Keratinocyte (primary cell): ENCODE results near the gene MUC6. TPM values are rescaled to one million over a fixed set of nuclear protein-coding genes. Genes with fewer than 3 reads are reported as not detected.

Source experiments
- DNase-seq: peaks from one replicate; pipeline ENCODE4 v3.0.0-alpha.2; 2011; ENCODE audit warnings: low read depth, missing footprints, low spot score
- FAIRE-seq: peaks from 2 replicates; lab custom pipeline; 2011; peaks lifted over from hg19 to GRCh38; lab: Jason Lieb, UNC
- H2AFZ ChIP-seq: 2 replicates; pipeline ENCODE4 v1.6.0; 2012; ENCODE audit warnings: low read length, control low read depth, inconsistent platforms; ENCODE audit not compliant: control insufficient read depth
- H3K27ac ChIP-seq: 2 replicates; pipeline ENCODE4 v1.5.1; 2011; ENCODE audit warnings: low read length; ENCODE audit not compliant: control insufficient read depth, insufficient read depth
- H3K27me3 ChIP-seq: 3 replicates; pipeline ENCODE4 v1.6.0; 2011; ENCODE audit warnings: low read length; ENCODE audit not compliant: control insufficient read depth, insufficient read depth; ENCODE audit errors: extremely low read depth
- H3K36me3 ChIP-seq, 2 experiments: 2 replicates in 1 of 2; 3 replicates in 1 of 2; pipeline ENCODE4 v1.5.1; 2011; ENCODE audit warnings: low read length in 2 of 2, mild to moderate bottlenecking in 1 of 2; ENCODE audit not compliant: control insufficient read depth in 2 of 2, insufficient read depth in 2 of 2; ENCODE audit errors: extremely low read depth in 1 of 2
- H3K4me1 ChIP-seq: 3 replicates; pipeline ENCODE4 v1.5.1; 2011; ENCODE audit warnings: low read length; ENCODE audit not compliant: control insufficient read depth, insufficient read depth; ENCODE audit errors: extremely low read depth
- H3K4me2 ChIP-seq: 3 replicates; pipeline ENCODE4 v1.6.0; 2011; ENCODE audit warnings: low read depth, low read length; ENCODE audit not compliant: control insufficient read depth, insufficient read depth; ENCODE audit errors: extremely low read depth
- H3K4me3 ChIP-seq, 3 experiments: fragments of 200-600 bp in 1 of 3; sonication (generic) in 1 of 3; 2 replicates in 2 of 3; 3 replicates in 1 of 3; pipeline ENCODE4 v1.5.1; 2011 to 2016; ENCODE audit warnings: low read length in 3 of 3, mild to moderate bottlenecking in 3 of 3, control low read depth in 2 of 3, inconsistent platforms in 1 of 3, low read depth in 1 of 3, mixed read lengths in 1 of 3, mixed run types in 1 of 3, moderate library complexity in 1 of 3; ENCODE audit not compliant: control insufficient read depth in 2 of 3, insufficient read depth in 2 of 3; ENCODE audit errors: extremely low read depth in 1 of 3
- H3K79me2 ChIP-seq: 2 replicates; pipeline ENCODE4 v1.6.0; 2012; ENCODE audit warnings: low read length; ENCODE audit not compliant: control insufficient read depth, insufficient read depth
- H3K9ac ChIP-seq: 3 replicates; pipeline ENCODE4 v1.6.0; 2011; ENCODE audit warnings: low read length; ENCODE audit not compliant: control insufficient read depth, insufficient read depth; ENCODE audit errors: extremely low read depth
- H3K9me1 ChIP-seq: 3 replicates; pipeline ENCODE4 v1.6.0; 2011; ENCODE audit warnings: low read length; ENCODE audit not compliant: control insufficient read depth, insufficient read depth; ENCODE audit errors: extremely low read depth
- H3K9me3 ChIP-seq: 2 replicates; pipeline ENCODE4 v1.5.1; 2012; ENCODE audit warnings: low read depth, low read length; ENCODE audit not compliant: control insufficient read depth
- H4K20me1 ChIP-seq: 3 replicates; pipeline ENCODE4 v1.6.0; 2011; ENCODE audit warnings: low read length; ENCODE audit not compliant: control insufficient read depth, insufficient read depth; ENCODE audit errors: extremely low read depth
- CTCF ChIP-seq, 3 experiments: IDR thresholded peaks in 1 of 3; conservative IDR thresholded peaks in 1 of 3; optimal IDR thresholded peaks in 1 of 3; 2 replicates in 2 of 3; 3 replicates in 1 of 3; pipeline versions ENCODE3 to v1.5.1; 2011; ENCODE audit warnings: low read length in 3 of 3, mild to moderate bottlenecking in 3 of 3, moderate library complexity in 2 of 3, control low read depth in 1 of 3, inconsistent platforms in 1 of 3; ENCODE audit not compliant: insufficient read depth in 2 of 3; ENCODE audit errors: extremely low read depth in 1 of 3
- EZH2 ChIP-seq: IDR thresholded peaks from one replicate; pipeline ENCODE4 v1.6.1; 2012; ENCODE audit warnings: inconsistent platforms, mild to moderate bottlenecking, low read length, moderate library complexity
- dilution Hi-C: fragments of 300-500 bp; cut with MboI; formaldehyde crosslinking; loops from one replicate; pipeline ENCODE4 v1.7.0; 2020; ENCODE audit warnings: low sequenced_read_pairs; ENCODE audit not compliant: extremely low pct_ligation_motif_present
- polyA plus RNA-seq, 5 experiments: library from polyadenylated mRNA; depleted of rRNA in 3 of 5; stranded (reverse) in 3 of 5; stranded (forward) in 1 of 5; unstranded in 1 of 5; fragments of >200 nt; gene quantifications; 1 replicate in 1 of 5; 2 replicates in 3 of 5; 3 replicates in 1 of 5; pipeline versions ENCODE4 v1.2.1 to v1.2.3, GENCODE V29; 2011 to 2012; ENCODE audit warnings: missing spikeins in 2 of 5, low read depth in 1 of 5, low replicate concordance in 1 of 5

Gene MUC6
- polyA plus RNA-seq, 1 donor (not counting 4 experiments of a cell fraction or from before 2014, with no cell fraction given) = not detected

GRCh38 chr11:1078191-1078601, 41.7 kb upstream of the MUC6 start:
- H3K9me1 ChIP-seq = no peaks in the 10 kb centered on the region
- no peak overlapping the region for H3K4me3 ChIP-seq
- H3K9me3 ChIP-seq = no peaks in the 10 kb centered on the region
- H3K27me3 ChIP-seq = no peaks in the 10 kb centered on the region
- dilution Hi-C loops = no loop called here
- no peaks in the 10 kb centered on the region for H3K36me3 ChIP-seq
- no peak for FAIRE-seq
- peaks cover 8% of the 10 kb centered on the region for H3K4me1 ChIP-seq
- DNase-seq = no peak
- H4K20me1 ChIP-seq = no peaks in the 10 kb centered on the region
- no peaks in the 10 kb centered on the region for H3K79me2 ChIP-seq
- H2AFZ ChIP-seq = no peak overlapping the region
- H3K4me2 ChIP-seq = no peak overlapping the region
- TF ChIP-seq EZH2 (no peak), CTCF (optimal IDR thresholded peaks at IDR 0.05 in 1 of 3, IDR thresholded peaks at IDR 0.05 in 1 of 3, conservative IDR thresholded peaks at IDR 0.05 in 1 of 3; ENCODE audit: extremely low read depth in 1 of 3, insufficient read depth in 2 of 3, low read length in 3 of 3) (no peak)
- no peak overlapping the region for H3K9ac ChIP-seq
- no peak overlapping the region for H3K27ac ChIP-seq

- TF ChIP-seq CTCF (optimal IDR thresholded peaks at IDR 0.05 in 1 of 3, IDR thresholded peaks at IDR 0.05 in 1 of 3, conservative IDR thresholded peaks at IDR 0.05 in 1 of 3; ENCODE audit: extremely low read depth in 1 of 3, insufficient read depth in 2 of 3, low read length in 3 of 3) (no peak), EZH2 (no peak)
- no peaks in the 10 kb centered on the region for H3K36me3 ChIP-seq
- H4K20me1 ChIP-seq = no peaks in the 10 kb centered on the region
- dilution Hi-C loops = no loop called here
- H3K27ac ChIP-seq = no peak overlapping the region
- no peak overlapping the region for H2AFZ ChIP-seq
- peaks cover 10% of the 10 kb centered on the region for H3K4me1 ChIP-seq
- no peak overlapping the region for H3K9ac ChIP-seq
- H3K27me3 ChIP-seq = no peaks in the 10 kb centered on the region
- no peaks in the 10 kb centered on the region for H3K9me3 ChIP-seq
- FAIRE-seq (no peak), DNase-seq (no peak)
- no peaks in the 10 kb centered on the region for H3K9me1 ChIP-seq
- no peak overlapping the region for H3K4me3 ChIP-seq
- no peak overlapping the region for H3K4me2 ChIP-seq
- no peaks in the 10 kb centered on the region for H3K79me2 ChIP-seq
Observed at GRCh38 chr11:1077417-1078119, 41.0 kb upstream of the MUC6 start.
